OCI-LY7 (cell line): ENCODE measurements around the gene DIPK1C. TPM values are rescaled to one million over a fixed set of nuclear protein-coding genes. Genes with fewer than 3 reads are reported as not detected.

Experiments used
- BruUV-seq: library from RNA; stranded (reverse); fragments of 400-500 nt; replicated peaks from 2 replicates; lab custom pipeline; 2021; lab: Mats Ljungman, UMichigan
- CTCF ChIA-PET: fragments of 300-600 bp; sonication (Branson Sonifier 250); formaldehyde crosslinking; loops from one replicate; lab custom pipeline; 2022; ENCODE audit warnings: antibody characterized with exemption; ENCODE audit not compliant: unreplicated experiment; lab: Charles Lee
- POLR2A ChIA-PET: fragments of 300-600 bp; sonication (Branson Sonifier 250); formaldehyde crosslinking; loops from one replicate; lab custom pipeline; 2022; ENCODE audit warnings: antibody characterized with exemption; lab: Charles Lee
- DNase-seq: peaks from one replicate; pipeline ENCODE4 v3.0.0-alpha.2; 2015; ENCODE audit warnings: low spot score
- H2AFZ ChIP-seq: fragments of 200-600 bp; sonication (generic), shearing (Covaris generic); 2 replicates; pipeline ENCODE4 v1.6.1; 2014; ENCODE audit warnings: mild to moderate bottlenecking, antibody characterized with exemption, low read length, moderate library complexity
- H3K27ac ChIP-seq: fragments of 200-600 bp; sonication (generic); 2 replicates; pipeline ENCODE4 v1.5.1; 2014; ENCODE audit warnings: mixed run types, low read depth, mild to moderate bottlenecking, moderate library complexity, low read length, inconsistent platforms; ENCODE audit not compliant: poor library complexity, severe bottlenecking
- H3K36me3 ChIP-seq: fragments of 200-600 bp; sonication (generic); 2 replicates; pipeline ENCODE4 v1.6.1; 2014; ENCODE audit warnings: mild to moderate bottlenecking, antibody characterized with exemption, low read length, moderate library complexity, mixed read lengths; ENCODE audit not compliant: insufficient read depth
- H3K4me1 ChIP-seq: fragments of 200-600 bp; sonication (generic); 2 replicates; pipeline ENCODE4 v1.5.1; 2014; ENCODE audit warnings: mild to moderate bottlenecking, low read length; ENCODE audit not compliant: insufficient read depth, poor library complexity, severe bottlenecking
- H3K4me2 ChIP-seq: fragments of 200-600 bp; sonication (generic); 2 replicates; pipeline ENCODE4 v1.6.1; 2014; ENCODE audit warnings: mild to moderate bottlenecking, low read length
- H3K4me3 ChIP-seq: fragments of 200-600 bp; sonication (generic); 2 replicates; pipeline ENCODE4 v1.5.1; 2014; ENCODE audit warnings: mild to moderate bottlenecking, low read depth, low read length; ENCODE audit not compliant: poor library complexity, severe bottlenecking
- H3K79me2 ChIP-seq: fragments of 200-600 bp; sonication (generic); 2 replicates; pipeline ENCODE4 v1.6.1; 2016; ENCODE audit warnings: low read depth, mild to moderate bottlenecking, low read length, moderate library complexity, mixed read lengths; ENCODE audit not compliant: insufficient read depth
- H3K9me2 ChIP-seq: fragments of 200-600 bp; sonication (generic); 2 replicates; pipeline ENCODE4 v1.6.1; 2016; ENCODE audit warnings: mild to moderate bottlenecking, low read length, mixed read lengths; ENCODE audit not compliant: insufficient read depth
- H3K9me3 ChIP-seq: fragments of 200-600 bp; sonication (generic); 2 replicates; pipeline ENCODE4 v1.6.1; 2014; ENCODE audit warnings: mild to moderate bottlenecking, mixed run types, low read length, mixed read lengths
- H4K20me1 ChIP-seq: fragments of 200-600 bp; sonication (generic); 2 replicates; pipeline ENCODE4 v1.6.1; 2014; ENCODE audit warnings: mild to moderate bottlenecking, antibody characterized with exemption, low read length, moderate library complexity, mixed read lengths; ENCODE audit not compliant: insufficient read depth
- CTCF ChIP-seq: fragments of 200-600 bp; sonication (generic); conservative IDR thresholded peaks from 2 replicates; pipeline ENCODE4 v1.5.1; 2014; ENCODE audit warnings: mild to moderate bottlenecking, antibody characterized with exemption, low read length, moderate library complexity, mixed read lengths
- EZH2phosphoT487 ChIP-seq: fragments of 200-600 bp; sonication (generic); IDR thresholded peaks from 2 replicates; pipeline ENCODE4 v1.6.1; 2018; ENCODE audit warnings: low read depth, borderline replicate concordance, mild to moderate bottlenecking, mixed run types, antibody characterized with exemption, low read length, moderate library complexity, mixed read lengths
- intact Hi-C: fragments of 100-400 bp; cut with micrococcal nuclease; formaldehyde crosslinking; loops from one replicate; pipeline ENCODE4 v1.10.0; 2022; ENCODE audit not compliant: unreplicated experiment
- total RNA-seq, 2 experiments: library from RNA; depleted of rRNA in 1 of 2; stranded (reverse); fragments of >200 nt in 1 of 2; shearing (Covaris generic) in 1 of 2; gene quantifications; 2 replicates each; pipeline ENCODE4 v1.2.3, GENCODE V29; 2014 to 2022

Gene DIPK1C
- total RNA-seq, 2 experiments from 2014 or later = not detected

- no peak overlapping the region for H2AFZ ChIP-seq
- POLR2A ChIA-PET = interaction anchor here (0.6 kb wide), 1 partner anchor 8 kb away, joined by 3 read pairs; no protein-coding TSS in a partner anchor
- H3K36me3 ChIP-seq = no peaks in the 10 kb centered on the region
- BruUV-seq = no TSS peak
- H3K9me3 ChIP-seq = no peaks in the 10 kb centered on the region
- peak; percentile 71 for TF ChIP-seq CTCF
- TF ChIP-seq EZH2phosphoT487 = no peak
- peaks cover 19% of the 10 kb centered on the region for H3K4me1 ChIP-seq
- no peak overlapping the region for H3K4me2 ChIP-seq
- intact Hi-C loops = loop anchor here (2.0 to 5.0 kb wide), 2 partner anchors 141 to 297 kb away; no protein-coding TSS in a partner anchor
- CTCF ChIA-PET = interaction anchor here (0.7 to 1.2 kb wide), 2 partner anchors 58 to 297 kb away, joined by 3 to 4 read pairs; no protein-coding TSS in a partner anchor
- H3K4me3 ChIP-seq = no peak overlapping the region
- peaks cover 19% of the 10 kb centered on the region; the same call in 1 of the 2 replicates for H3K79me2 ChIP-seq
- H4K20me1 ChIP-seq = no peaks in the 10 kb centered on the region
- no peaks in the 10 kb centered on the region for H3K9me2 ChIP-seq
- peak; percentile 63 for DNase-seq
- H3K27ac ChIP-seq = no peak overlapping the region
These were observed 36.6 kb upstream of the DIPK1C start for GRCh38 chr18:74493689-74494088.

GRCh38 chr18:74492259-74492658 is 35.2 kb upstream of the DIPK1C start:
- H3K4me3 ChIP-seq = no peak overlapping the region
- CTCF ChIA-PET = interaction anchor here (0.6 kb wide), 1 partner anchor 50 kb away, joined by 6 read pairs; no protein-coding TSS in a partner anchor

More at GRCh38 chr18:74492259-74492658, 35.2 kb upstream of the DIPK1C start:
- Histone ChIP-seq H3K36me3 (no peaks in the 10 kb centered on the region), H3K4me2 (no peak overlapping the region), H2AFZ (no peak overlapping the region), H3K27ac (no peak overlapping the region), H3K9me2 (no peaks in the 10 kb centered on the region), H4K20me1 (no peaks in the 10 kb centered on the region), H3K4me1 (peaks cover 4% of the 10 kb centered on the region), H3K9me3 (no peaks in the 10 kb centered on the region), H3K79me2 (peaks cover 6% of the 10 kb centered on the region; the same call in 1 of the 2 replicates)
- BruUV-seq = no TSS peak
- no peak for DNase-seq
- intact Hi-C loops = loop anchor here (2.0 to 5.0 kb wide), 2 partner anchors 140 to 295 kb away; no protein-coding TSS in a partner anchor
- TF ChIP-seq EZH2phosphoT487 = no peak
- no peak for TF ChIP-seq CTCF
- POLR2A ChIA-PET = no interaction called here
